ENCODE data around the gene GNE. TPM values are rescaled to one million over a fixed set of nuclear protein-coding genes. Genes with fewer than 3 reads are reported as not detected.
"Not testable (repeated sequence)": the region's sequence is repeated elsewhere in the genome, so short reads cannot be mapped to it uniquely, and the experiment has no call there.

The GNE gene
- total RNA-seq, 1 donor from 2014 or later: 22.7 TPM

DNA sequence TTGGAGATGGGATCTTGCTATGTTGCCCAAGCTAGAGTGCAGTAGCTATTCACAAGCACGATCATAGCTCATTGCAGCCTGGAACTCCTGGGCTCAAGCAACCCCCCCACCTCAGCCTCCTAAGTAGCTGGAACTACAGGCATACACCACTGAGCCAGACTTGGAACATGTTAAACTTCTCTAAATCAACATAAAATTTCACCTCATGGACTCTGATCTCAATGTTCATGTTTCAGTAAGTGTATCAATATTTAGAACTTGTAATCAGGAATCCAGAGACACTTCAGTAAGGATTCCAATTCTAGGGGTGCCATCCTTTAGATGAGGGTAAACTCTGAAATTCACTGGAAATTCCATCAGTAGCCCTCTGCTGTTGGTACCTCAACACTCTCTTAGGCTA lies 6.8 kb downstream of the GNE start:
- no peaks in the 10 kb centered on the region for H3K27me3 Mint-ChIP-seq (ENCODE audit: insufficient read depth)
- no peak overlapping the region for H3K27ac Mint-ChIP-seq
- peaks cover 21% of the 10 kb centered on the region for H3K4me1 Mint-ChIP-seq (ENCODE audit: low read depth)
- peaks cover 3% of the 10 kb centered on the region for H3K36me3 Mint-ChIP-seq (ENCODE audit: low read depth)
- DNase-seq (ENCODE audit: low spot score): no peak
- H3K9me3 Mint-ChIP-seq: no peaks in the 10 kb centered on the region
- no peak overlapping the region for H3K4me3 Mint-ChIP-seq
- intact Hi-C loops (cut with micrococcal nuclease): loop anchor here (10.0 kb wide), 2 partner anchors 437 to 1137 kb away; partner anchors contain the start of genes ATOSB, HINT2 and SPAG8

DNA sequence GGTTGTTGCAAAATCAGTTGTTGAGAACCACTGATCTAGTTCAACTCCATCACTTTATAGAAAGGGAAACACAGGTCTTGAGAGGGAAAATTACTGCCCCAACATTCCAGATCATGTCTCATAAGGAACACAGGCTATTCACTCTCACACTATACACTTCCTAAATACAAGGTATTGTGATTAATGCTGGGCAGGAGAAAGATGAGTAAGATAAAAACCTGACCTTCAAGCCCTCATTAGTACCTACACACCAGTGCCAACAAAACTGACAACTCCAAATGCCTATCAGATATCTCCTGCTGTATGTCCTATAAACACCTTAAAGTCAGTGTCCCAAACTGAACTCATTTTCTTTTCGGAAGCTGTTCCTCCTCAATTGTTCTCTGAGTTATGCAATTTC lies 8.2 kb downstream of the GNE start:
- no peak for DNase-seq (ENCODE audit: low spot score)
- Mint-ChIP-seq H3K27ac (no peak overlapping the region), H3K36me3 (ENCODE audit: low read depth) (peaks cover 11% of the 10 kb centered on the region), H3K9me3 (no peaks in the 10 kb centered on the region), H3K4me3 (no peak overlapping the region), H3K4me1 (ENCODE audit: low read depth) (peaks cover 20% of the 10 kb centered on the region), H3K27me3 (ENCODE audit: insufficient read depth) (no peaks in the 10 kb centered on the region)
- intact Hi-C loops (cut with micrococcal nuclease): loop anchor here (10.0 kb wide), 2 partner anchors 435 to 1135 kb away; partner anchors contain the start of genes ATOSB, HINT2 and SPAG8

DNA sequence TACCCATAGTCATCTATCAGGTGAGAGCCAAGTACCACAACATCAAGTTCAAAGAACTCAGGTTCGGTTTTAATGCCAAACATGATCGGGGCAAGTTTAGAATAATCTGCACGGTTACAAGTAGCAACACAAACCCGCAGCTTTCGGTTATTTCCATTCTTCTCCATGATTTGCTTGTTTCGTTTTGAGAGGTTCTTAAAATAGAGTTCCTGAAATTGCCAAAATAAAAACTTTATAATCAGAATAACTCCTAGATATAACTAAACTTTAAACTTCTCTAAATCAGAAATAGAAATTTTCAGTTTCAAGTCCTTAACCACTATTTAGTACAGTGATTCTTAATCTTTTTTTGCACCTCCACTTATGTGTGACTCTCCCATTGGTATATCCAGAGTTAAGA lies 9.1 kb downstream of the GNE start:
- Mint-ChIP-seq H3K9me3 (no peaks in the 10 kb centered on the region), H3K4me3 (no peak overlapping the region), H3K27me3 (ENCODE audit: insufficient read depth) (no peaks in the 10 kb centered on the region), H3K36me3 (ENCODE audit: low read depth) (peaks cover 13% of the 10 kb centered on the region), H3K4me1 (ENCODE audit: low read depth) (peaks cover 20% of the 10 kb centered on the region), H3K27ac (no peak overlapping the region)
- intact Hi-C loops (cut with micrococcal nuclease): loop anchor here (2.0 kb wide), 1 partner anchor 152 kb away; the partner anchor contains the start of gene RNF38
- DNase-seq (ENCODE audit: low spot score): no peak

DNA sequence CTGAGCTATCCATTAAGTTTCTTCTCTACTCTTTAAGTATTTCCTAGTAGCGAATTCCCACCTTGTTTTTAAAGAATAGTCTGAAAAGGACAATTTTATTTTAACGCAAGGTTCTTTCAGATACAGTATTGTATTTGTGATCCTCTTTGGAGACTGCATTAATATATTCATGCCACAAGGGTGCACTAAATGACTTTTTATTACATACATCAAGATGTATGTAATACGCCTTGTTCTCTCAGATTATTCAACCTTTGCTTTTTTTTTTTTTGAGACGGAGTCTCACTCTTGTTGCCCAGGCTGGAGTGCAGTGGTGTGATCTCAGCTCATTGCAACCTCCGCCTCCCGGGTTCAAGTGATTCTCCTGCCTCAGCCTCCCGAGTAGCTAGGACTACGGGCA lies 10.2 kb downstream of the GNE start:
- not testable (repeated sequence) for H3K27ac Mint-ChIP-seq; H3K4me3 Mint-ChIP-seq; H3K27me3 Mint-ChIP-seq (ENCODE audit: insufficient read depth); H3K9me3 Mint-ChIP-seq; DNase-seq (ENCODE audit: low spot score)
- peaks cover 17% of the 10 kb centered on the region for H3K36me3 Mint-ChIP-seq (ENCODE audit: low read depth)
- H3K4me1 Mint-ChIP-seq (ENCODE audit: low read depth): peaks cover 20% of the 10 kb centered on the region
- intact Hi-C loops (cut with micrococcal nuclease): loop anchor here (1.0 to 2.0 kb wide), 2 partner anchors 80 to 153 kb away; partner anchors contain the start of gene RNF38

GRCh38 chr9:36247356-36247755 lies 10.9 kb downstream of the GNE start:
- Mint-ChIP-seq H3K36me3 (ENCODE audit: low read depth) (peaks cover 17% of the 10 kb centered on the region), H3K27ac (no peak overlapping the region), H3K27me3 (ENCODE audit: insufficient read depth) (no peaks in the 10 kb centered on the region), H3K9me3 (no peaks in the 10 kb centered on the region), H3K4me3 (no peak overlapping the region), H3K4me1 (ENCODE audit: low read depth) (peaks cover 20% of the 10 kb centered on the region)
- intact Hi-C loops (cut with micrococcal nuclease): no loop called here
- DNase-seq (ENCODE audit: low spot score): no peak

DNA sequence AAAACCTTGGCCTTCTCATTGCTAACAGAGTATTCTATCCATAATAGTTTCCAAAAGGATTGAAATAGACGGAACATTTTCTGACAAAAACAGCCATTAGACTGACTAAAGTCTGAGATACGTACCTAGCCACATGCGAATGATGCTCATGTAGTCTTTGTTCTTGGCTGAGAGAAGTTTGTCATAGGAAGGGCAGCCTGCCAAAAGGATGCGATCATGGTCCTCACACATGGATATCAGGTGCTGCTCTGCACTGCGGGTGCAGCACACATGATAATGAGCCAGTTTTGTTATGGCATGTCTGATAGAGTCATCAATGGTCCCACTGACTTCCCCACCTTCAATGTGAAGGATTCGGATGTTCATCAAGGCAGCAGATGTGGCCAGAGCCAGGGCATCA lies 12.3 kb downstream of the GNE start:
- peaks cover 13% of the 10 kb centered on the region for H3K4me1 Mint-ChIP-seq (ENCODE audit: low read depth)
- no peak overlapping the region for H3K4me3 Mint-ChIP-seq
- intact Hi-C loops (cut with micrococcal nuclease): no loop called here
- H3K27ac Mint-ChIP-seq: no peak overlapping the region
- H3K9me3 Mint-ChIP-seq: no peaks in the 10 kb centered on the region
- DNase-seq (ENCODE audit: low spot score): no peak
- no peaks in the 10 kb centered on the region for H3K27me3 Mint-ChIP-seq (ENCODE audit: insufficient read depth)
- peaks cover 19% of the 10 kb centered on the region for H3K36me3 Mint-ChIP-seq (ENCODE audit: low read depth)

GRCh38 chr9:36239675-36240074 lies 18.6 kb downstream of the GNE start:
- not testable (repeated sequence) for H3K9me3 Mint-ChIP-seq; H3K4me1 Mint-ChIP-seq (ENCODE audit: low read depth); DNase-seq (ENCODE audit: low spot score); H3K27ac Mint-ChIP-seq; H3K27me3 Mint-ChIP-seq (ENCODE audit: insufficient read depth); H3K4me3 Mint-ChIP-seq
- intact Hi-C loops (cut with micrococcal nuclease): loop anchor here (2.0 kb wide), 1 partner anchor 39 kb away; no protein-coding TSS in a partner anchor
- peaks cover 36% of the 10 kb centered on the region for H3K36me3 Mint-ChIP-seq (ENCODE audit: low read depth)

GRCh38 chr9:36239205-36239604 lies 19.0 kb downstream of the GNE start:
- H3K4me1 Mint-ChIP-seq (ENCODE audit: low read depth); H3K27me3 Mint-ChIP-seq (ENCODE audit: insufficient read depth); H3K4me3 Mint-ChIP-seq; DNase-seq (ENCODE audit: low spot score); H3K9me3 Mint-ChIP-seq; H3K27ac Mint-ChIP-seq: not testable (repeated sequence)
- H3K36me3 Mint-ChIP-seq (ENCODE audit: low read depth): peaks cover 37% of the 10 kb centered on the region
- intact Hi-C loops (cut with micrococcal nuclease): loop anchor here (2.0 kb wide), 1 partner anchor 38 kb away; no protein-coding TSS in a partner anchor

DNA sequence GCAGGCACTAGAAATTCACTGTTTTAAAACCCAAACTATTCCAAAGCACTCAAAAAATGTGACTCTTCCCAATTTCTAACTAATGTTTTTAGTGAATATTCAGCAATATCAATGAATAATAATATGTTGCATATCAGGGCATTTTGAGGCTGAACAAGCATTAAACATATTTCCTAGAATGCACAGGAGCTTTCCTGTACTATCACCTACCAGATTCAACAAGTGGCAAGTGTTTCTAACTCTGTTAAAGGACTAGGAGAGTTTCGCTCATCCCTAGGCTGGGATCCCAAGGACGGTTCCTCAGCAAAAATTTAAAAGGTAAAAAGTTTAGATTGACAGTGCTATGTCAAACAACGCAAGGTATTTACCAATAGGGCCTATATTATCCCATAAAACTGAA lies 21.0 kb downstream of the GNE start:
- no peak overlapping the region for H3K4me3 Mint-ChIP-seq
- peaks cover 8% of the 10 kb centered on the region for H3K4me1 Mint-ChIP-seq (ENCODE audit: low read depth)
- no peak overlapping the region for H3K27ac Mint-ChIP-seq
- H3K36me3 Mint-ChIP-seq (ENCODE audit: low read depth): peaks cover 47% of the 10 kb centered on the region
- H3K27me3 Mint-ChIP-seq (ENCODE audit: insufficient read depth): no peaks in the 10 kb centered on the region
- intact Hi-C loops (cut with micrococcal nuclease): no loop called here
- DNase-seq (ENCODE audit: low spot score): no peak
- no peaks in the 10 kb centered on the region for H3K9me3 Mint-ChIP-seq

- no peak overlapping the region for H3K27ac Mint-ChIP-seq
- H3K4me3 Mint-ChIP-seq: no peak overlapping the region
These were observed 35.8 kb downstream of the GNE start for GRCh38 chr9:36222449-36222848.

GRCh38 chr9:36221667-36222066 lies 36.6 kb downstream of the GNE start:
- H3K9me3 Mint-ChIP-seq: peaks cover 10% of the 10 kb centered on the region
- intact Hi-C loops (cut with micrococcal nuclease): no loop called here
- no peaks in the 10 kb centered on the region for H3K27me3 Mint-ChIP-seq (ENCODE audit: insufficient read depth)
- peaks cover 28% of the 10 kb centered on the region for H3K4me1 Mint-ChIP-seq (ENCODE audit: low read depth)
- no peak for DNase-seq (ENCODE audit: low spot score)
- H3K36me3 Mint-ChIP-seq (ENCODE audit: low read depth): peaks cover 58% of the 10 kb centered on the region
- H3K27ac Mint-ChIP-seq: no peak overlapping the region
- no peak overlapping the region for H3K4me3 Mint-ChIP-seq

More at GRCh38 chr9:36222449-36222848, 35.8 kb downstream of the GNE start:
- intact Hi-C loops (cut with micrococcal nuclease): no loop called here
- Mint-ChIP-seq H3K27me3 (ENCODE audit: insufficient read depth) (no peaks in the 10 kb centered on the region), H3K36me3 (ENCODE audit: low read depth) (peaks cover 56% of the 10 kb centered on the region), H3K9me3 (peaks cover 10% of the 10 kb centered on the region), H3K4me1 (ENCODE audit: low read depth) (peaks cover 21% of the 10 kb centered on the region)
- DNase-seq (ENCODE audit: low spot score): no peak

GRCh38 chr9:36218411-36218901 lies 39.8 kb downstream of the GNE start:
- Mint-ChIP-seq H3K4me3 (peak overlapping the region; percentile 71), H3K27me3 (ENCODE audit: insufficient read depth) (no peaks in the 10 kb centered on the region), H3K4me1 (ENCODE audit: low read depth) (peaks cover 37% of the 10 kb centered on the region), H3K9me3 (peaks cover 9% of the 10 kb centered on the region), H3K36me3 (ENCODE audit: low read depth) (peaks cover 59% of the 10 kb centered on the region), H3K27ac (peak overlapping the region; percentile 90)
- intact Hi-C loops (cut with micrococcal nuclease): loop anchor here (10.0 kb wide), 1 partner anchor 356 kb away; the partner anchor contains the start of gene MELK
- peak; percentile 17 for DNase-seq (ENCODE audit: low spot score)

DNA sequence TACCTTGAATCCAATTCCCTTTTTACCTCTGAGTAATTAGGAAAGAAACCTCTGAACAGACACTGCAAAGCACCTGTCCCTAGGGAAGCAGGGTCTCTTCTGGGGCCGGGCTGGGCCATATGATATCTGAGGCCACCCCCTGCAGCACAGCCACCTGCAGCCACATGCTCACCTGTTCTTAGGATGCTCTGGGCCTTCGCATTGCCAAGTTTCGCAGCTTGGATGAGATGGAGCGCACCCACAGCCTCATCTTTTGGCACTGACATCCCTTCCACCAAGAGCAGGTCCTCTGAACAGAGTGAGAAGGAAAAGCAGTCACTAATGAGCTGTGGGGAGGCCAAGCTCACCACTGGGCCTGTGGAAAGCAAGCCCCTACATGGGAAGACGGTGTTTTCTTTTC lies 40.2 kb downstream of the GNE start:
- Mint-ChIP-seq H3K9me3 (peaks cover 4% of the 10 kb centered on the region), H3K36me3 (ENCODE audit: low read depth) (peaks cover 58% of the 10 kb centered on the region), H3K4me1 (ENCODE audit: low read depth) (peaks cover 42% of the 10 kb centered on the region), H3K27me3 (ENCODE audit: insufficient read depth) (no peaks in the 10 kb centered on the region), H3K4me3 (peak overlapping the region; percentile 71), H3K27ac (peak overlapping the region; percentile 90)
- no peak for DNase-seq (ENCODE audit: low spot score)
- intact Hi-C loops (cut with micrococcal nuclease): loop anchor here (10.0 kb wide), 1 partner anchor 357 kb away; the partner anchor contains the start of gene MELK
